ENCODE measurements around the gene SAMD1.

Gene SAMD1

DNA sequence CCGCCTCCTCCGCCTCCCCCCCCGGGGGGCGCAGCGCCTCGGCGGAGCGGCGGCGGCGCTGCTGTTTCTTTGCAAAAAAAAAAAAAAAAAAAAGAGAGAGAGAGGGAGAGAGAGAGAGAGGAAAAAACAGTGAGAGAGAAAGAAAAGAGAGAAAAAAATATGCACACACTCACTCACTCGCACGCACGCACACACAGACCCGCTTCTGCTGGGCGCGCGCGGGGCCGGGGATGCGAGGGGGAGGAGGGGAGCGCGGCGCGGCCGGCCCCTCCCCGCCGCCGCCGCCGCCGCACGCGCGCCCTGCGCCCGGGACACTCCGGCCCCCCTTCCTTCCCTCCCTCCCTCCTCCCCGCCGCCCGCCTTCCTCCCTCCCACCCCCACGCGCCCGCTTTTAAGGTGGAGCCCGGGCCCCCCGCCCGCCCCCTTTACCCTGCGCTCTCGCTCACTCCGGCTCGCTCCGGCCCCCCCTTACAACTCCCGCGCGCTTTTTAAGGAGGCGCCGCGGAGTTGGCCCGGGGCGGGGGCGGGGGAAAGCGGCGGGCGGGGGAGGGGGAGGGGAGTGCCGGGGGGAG is at the start of gene SAMD1:
SAMD1 (minus strand) TSS at position 243 of the 572 bp plus-strand sequence.
- DNase-seq: no peak

DNA sequence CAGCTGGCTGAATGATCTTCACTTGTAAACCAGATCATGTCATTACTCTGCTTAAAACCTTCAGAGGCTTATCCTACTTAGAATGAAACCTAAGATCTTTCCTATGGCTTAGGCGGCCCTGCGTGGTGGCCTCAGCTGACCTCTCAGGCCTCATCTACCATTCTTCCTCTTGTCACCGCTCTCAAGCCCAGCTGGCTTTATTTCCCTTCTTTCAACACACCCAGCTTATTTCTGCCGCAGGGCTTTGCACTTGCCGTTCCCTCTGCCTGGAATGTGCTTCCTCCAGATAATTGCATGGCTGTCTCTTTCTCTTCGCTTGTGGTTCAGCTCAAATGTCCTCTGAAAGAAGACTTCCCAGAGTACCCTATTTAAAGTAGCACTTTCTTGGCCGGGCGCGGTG is 49.4 kb upstream of the SAMD1 start:
- DNase-seq: no peak

DNA sequence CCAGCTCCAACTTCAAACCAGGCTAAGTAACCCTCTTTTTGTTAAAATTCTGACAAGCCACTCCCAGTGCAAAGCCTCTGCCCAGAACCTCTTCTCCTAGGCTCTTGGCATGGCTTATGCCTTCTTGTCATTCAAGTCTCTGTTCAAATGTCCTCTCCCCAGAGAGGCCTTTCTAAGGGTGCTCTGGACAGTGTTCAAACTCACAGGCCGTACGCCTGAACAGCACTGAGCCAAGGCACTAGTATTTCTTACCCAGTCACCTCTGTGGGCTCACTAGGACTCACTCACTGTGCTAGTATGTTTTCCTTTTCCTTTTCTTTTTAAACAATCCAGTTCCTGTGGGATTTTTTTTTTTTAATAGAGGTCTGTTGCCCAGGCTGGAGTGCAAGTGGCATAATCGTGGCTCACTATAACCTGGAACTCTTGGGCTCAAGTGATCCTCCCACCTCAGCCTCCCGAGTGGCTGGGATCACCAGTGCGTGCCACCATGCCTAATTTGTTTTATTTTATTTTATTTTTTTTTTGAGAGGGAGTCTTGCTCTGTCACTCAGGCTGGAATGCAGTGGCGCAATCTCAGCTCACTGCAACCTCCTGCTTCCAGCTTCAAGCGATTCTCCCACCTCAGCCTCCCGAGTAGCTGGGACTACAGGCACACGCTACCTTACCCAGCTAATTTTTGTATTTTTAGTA is 48.2 kb upstream of the SAMD1 start:
- DNase-seq: no peak

DNA sequence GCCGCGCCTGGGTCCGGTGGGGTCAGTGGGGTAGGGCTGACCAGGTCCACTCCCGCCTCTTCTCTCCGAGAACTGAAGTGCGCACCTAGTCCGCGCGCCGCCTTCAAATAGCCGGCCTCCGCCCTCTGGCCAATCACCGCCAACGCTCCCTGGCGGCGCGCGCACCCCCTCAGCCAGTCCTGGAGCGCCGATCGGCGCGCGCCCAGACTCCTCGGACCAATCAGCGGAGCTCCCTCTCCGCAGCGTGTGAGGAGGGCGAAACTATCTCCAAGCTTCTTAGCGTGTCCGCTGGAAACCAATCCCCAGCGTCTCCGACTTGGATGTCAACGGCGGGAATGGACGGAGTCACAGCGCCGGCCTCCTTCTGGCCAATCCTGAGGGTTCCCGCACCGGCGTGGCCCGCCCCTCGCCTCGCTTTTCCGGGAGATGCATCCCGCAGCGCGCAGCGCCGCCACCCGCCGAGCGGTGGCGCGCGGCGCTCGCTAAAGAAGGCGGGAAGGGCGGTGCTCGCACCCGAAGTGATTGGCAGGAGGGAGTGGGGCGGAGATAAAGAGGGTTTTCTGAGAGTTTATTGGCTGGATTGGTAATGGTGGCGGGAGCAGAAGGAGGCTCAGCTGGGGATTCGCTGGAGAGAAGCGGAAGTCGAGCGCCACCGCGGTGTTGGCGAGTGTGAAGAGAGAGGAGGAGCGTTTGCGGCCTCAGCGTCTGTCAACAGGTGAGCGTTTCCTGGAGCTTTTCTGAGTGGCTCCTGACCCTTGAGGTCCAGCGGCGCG is 46.1 kb upstream of the SAMD1 start, which contains the start of gene ASF1B:
ASF1B (minus strand) TSS at position 81 of the 773 bp plus-strand sequence. CDS start 133 bp downstream, outside the sequence.
- DNase-seq: peak; percentile 99

DNA sequence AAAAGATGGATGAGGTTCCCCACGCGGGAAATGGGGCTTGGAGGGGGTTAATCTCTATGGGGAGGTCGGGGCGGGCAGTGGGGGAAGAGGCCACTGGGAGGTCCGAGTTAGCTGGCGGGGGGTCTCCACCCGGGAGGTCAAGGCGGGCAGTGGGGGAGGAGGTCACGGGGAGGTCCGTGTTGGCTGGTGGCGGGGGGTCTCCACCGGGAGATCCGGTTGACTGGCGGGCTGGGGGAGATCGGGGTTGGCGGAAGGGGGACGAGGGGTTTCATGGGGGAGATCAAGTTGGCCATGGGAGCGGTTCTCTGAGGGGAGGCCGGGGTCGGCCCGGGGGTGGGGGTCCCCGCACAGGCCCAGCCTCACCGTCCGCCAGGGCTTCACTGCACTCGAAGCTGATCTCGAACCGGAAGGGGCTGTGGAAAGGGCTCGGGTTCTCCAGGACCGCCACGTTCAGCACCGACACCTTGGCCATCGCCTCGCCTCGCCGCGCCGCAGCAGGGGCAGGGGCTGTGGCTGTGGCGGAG is 45.5 kb upstream of the SAMD1 start:
- no peak for DNase-seq

DNA sequence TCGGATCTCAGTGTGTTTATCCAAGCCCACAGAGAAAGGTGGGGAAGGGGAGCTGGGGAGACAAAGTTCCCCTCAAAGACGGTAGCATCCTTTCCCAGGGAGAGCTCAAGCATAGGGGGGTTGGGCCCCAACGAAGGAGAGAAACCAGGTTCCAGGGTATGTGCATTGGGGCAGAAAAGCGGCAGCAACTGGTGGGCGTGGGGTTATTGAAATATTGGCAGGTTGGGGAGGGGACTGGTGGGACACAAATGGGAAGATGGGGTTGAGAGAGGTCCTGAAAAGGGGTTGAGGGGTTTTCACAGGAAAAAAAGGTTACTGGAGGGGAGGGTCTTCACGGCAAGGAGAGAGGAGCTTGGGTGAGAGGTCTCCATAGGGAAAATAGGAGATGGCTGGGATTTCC is 44.8 kb upstream of the SAMD1 start:
- DNase-seq: no peak

DNA sequence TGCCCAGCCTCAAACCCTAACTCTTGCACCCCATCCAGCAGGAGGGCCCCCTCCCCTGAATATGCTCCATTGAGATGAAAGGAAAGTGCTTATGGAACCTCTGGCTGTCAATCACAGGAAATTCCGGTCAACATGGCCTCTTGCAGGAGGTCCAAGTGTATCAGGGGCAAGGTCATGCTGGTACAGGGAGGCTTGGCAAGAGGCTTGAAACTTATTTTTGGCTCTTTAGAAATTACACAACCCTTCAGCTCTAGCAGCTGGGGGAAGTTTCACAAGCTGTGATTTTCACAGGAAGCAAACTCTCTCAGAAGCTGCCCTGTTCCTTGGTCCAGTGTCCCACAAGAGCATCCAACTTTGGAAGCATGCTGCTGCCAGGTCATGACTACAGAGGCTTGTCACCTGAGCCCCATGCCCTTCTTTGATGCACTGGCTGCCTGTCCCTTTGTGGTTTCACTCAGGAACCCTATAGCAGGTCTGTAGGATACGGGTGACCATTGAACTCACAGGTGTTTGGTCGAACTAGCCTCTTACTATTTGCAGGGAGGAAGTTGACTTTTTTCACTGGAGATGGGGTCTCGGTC is 37.5 kb upstream of the SAMD1 start:
- DNase-seq: no peak

DNA sequence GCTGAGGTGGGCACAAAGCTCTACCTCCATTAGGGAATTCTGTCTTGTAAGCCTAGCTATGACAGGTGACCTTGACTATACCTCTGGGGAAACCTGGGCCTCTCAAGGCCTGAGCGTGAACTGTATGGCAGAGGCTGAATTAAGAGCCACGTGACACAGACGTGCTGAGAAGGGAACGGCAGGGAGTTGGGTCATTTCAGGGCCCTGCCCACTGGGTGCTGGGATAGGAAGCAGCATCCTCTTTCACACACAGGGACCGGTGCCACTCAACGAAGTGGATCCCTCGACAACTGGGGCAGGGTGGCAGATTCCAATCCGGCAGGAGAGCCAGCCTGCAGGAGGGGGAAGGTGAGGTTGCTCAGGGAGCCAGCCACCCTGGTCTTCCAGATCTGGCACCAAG is 36.6 kb upstream of the SAMD1 start:
- no peak for DNase-seq

DNA sequence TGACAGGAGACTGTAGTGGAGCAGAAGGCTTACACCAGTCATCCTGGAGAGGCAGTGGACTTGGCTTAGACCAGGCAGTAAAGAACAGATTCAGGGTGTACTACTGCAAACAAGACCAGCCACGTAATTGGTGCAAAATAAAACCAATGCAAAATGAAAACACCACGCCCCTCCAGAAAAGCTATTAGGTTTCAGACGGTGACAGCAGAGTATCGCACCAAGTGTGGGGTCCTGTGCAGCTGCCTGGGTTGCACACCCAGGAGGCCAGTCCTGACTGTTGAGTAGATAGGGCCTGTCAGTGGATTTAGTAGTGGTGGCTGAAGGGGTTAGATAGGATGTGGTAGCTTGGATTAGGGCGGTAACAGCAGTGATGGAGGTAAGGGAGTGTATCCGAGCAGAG is 32.4 kb upstream of the SAMD1 start:
- no peak for DNase-seq

DNA sequence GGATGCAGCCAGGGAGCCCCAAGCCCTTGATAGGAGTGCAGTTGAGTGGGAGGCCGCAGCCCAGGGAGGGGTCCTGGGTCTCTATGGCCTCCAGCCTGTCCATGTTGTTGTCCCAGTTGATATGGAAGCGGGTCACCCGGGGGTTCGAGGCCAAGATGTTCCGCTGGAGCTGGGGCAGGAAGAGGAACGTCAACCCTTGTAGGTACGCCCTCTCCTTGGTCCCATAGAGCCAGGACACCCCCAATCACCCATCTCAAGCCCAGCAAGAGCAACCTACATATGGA is 29.9 kb upstream of the SAMD1 start:
- no peak for DNase-seq

DNA sequence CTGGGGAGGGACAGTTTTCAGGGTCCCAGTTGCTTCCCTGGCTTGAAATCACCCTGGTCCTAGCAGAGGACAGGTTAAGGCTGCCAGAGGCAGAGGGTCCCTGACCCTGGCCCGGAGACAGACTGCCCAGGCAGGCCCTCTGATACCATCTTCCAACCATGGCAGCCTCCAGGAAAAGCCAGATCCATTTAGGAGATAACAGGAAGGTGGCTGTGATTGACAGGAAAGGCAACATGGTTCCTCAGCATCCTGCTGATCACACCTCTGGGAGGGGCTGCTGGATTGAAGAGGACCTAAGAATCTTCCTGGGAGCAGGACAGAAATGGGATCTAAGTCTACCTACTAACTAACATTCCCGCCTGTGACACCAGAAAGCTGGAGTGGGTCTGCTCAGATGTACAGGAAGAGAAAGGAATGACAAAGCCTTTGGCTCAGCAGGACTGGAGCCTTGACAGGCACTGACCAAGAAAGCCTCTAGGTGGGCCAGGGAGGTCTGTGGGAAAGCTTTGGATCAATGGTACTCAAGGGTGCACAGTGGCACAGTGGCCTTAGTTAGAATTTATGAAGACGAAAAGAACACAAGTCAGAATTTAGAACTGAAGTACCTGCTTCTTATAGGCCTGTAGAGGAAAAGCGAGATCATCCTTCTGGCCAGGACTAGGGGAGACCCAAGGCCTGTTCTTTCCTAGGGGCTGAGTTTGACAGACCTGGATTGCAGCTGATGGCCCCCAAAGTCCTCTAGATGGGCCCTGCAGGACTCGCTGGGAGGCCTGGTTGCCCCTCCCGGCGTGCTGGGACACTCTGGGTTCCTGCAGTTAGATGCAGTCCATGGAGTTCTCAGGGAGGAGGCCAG is 29.3 kb upstream of the SAMD1 start:
- DNase-seq: no peak

DNA sequence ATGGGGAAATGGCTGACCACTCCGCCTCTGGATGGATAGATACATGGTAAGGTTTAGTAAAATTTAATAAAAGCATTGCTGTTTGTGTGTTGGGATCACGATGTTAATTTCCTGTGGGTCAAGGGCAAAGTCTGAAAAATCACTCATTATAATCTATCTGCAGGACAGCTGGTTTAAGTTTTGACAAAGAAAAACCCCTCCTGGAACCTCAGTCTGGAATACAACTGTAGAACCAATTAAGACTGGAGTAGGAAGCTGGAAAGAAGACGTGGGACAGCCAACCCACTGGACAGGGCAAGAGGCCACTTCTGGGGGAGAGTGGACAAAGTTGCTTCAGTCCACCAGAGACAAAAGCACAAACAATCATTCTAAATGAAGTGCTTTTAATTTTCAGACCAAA is 28.6 kb upstream of the SAMD1 start:
- DNase-seq: no peak

DNA sequence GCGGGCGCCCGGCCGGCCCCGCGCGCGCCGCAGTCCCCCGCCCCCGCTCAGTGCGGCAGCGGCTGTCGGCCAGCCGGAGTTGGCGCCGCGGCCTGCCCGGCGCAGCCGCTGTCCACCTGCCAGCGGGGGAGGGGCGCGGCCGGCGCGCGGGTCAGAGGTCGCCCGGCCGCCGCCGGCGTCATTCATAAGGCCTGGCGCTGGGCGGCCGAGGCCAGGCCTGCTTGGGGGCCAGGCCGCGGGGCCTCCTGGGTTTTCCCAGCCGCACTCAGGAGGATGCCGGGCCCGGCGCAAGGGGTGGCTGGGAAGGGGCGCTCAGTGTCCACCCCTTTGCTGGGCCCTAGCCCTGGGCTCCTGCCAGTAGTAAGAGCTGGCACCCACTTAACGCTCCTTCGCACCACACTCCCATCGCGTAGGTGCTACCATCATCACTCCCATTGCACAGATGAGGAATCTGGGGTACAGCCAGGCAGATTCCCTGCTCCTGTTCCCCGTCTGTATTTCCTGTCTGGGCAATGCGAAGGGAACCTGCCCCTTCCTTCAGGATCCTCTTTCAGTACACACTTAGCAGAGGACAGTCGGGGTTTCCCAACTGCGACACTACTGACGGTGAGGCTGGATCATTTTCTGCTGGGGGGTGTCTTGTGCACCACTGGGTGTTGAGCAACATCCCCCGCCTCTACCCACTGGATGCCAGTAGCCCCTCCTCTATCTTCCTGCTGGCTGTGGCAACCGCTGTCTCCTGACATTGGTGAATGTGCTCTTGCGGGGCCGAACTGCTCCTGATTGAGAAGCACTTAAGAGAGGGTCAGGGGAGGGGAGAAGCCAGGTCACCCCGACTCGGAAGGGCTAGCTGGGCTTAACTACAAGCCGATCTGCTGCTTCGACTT is 27.9 kb upstream of the SAMD1 start:
- no peak for DNase-seq

DNA sequence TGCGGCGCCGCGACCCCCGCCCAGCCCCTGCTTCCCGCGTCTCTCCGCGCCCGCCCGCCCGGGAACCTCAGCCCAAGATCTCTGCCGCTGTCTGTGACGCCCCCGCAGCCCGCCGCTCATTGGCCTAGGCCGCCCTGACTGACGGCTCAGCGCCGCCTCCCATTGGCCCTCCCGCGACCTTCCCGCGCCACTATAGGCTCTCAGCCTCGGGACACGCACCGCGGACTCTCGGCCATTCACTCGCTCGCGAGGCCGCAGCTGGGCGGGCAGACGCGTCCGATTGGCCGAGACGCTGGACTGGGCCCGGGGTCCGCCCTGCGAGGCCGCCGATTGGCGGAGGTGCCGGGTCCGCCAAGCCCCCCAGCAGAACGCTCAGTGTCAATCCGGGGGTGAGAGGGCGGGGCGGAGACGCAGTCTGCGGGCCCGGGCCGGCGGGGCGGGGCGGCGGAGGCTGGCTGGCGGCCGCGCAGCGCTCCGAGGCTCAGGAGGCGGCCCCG is 27.2 kb upstream of the SAMD1 start, which contains the start of gene PRKACA:
PRKACA (minus strand) TSS at position 95 of the 497 bp plus-strand sequence. CDS start 215 bp downstream, outside the sequence.
- peak; percentile 90 for DNase-seq

DNA sequence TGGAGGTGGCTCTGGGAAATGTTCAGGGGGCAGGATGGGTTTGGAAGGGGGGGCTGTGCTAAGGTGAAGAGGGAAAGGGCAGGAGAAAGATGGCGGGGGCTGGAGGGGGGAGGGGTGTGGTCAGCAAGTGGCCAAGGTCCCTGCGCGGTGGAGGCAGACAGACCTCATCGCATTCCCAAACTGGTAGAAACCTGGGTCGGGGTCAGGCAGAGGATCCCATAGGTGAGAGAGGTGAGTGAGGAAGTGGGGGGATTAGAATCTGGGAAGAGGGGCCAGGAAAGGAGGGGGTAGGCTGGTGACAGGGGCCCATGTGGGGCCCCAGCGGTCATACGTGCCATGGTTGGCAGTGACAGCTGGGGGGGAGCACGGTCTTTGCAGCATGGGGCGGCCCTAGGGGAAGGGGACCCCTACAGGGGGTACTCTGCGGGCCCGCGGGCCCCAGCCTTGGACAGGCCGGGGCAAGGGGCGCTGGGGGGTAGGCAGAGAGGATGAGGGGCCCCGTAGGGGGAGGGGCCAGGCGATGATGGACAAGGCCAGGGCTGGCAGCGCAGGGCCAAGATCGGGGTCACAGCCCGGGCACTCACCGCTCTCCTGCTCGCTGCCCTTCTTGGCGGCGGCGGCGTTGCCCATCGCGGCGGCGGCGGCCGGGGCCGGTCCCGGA is 26.5 kb upstream of the SAMD1 start:
- no peak for DNase-seq

DNA sequence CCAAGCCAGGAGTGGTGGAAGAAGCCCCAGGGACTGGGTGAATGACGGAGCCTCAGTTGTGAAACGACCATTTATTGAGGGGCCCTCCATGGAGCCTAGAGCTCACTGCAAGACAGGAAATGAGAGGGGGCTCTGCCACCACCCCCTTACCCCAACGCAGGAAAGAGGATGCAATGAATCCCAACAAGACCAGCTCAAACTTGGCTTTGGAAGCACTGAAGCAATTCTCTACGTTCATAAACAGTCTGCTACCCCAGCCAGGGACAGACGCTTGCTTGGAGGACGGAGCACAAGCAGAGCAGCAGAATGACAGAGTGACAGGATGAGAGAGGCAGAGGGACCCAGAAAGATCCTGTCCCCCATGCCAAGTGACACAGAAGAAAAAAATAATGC is 26.0 kb upstream of the SAMD1 start:
- no peak for DNase-seq

DNA sequence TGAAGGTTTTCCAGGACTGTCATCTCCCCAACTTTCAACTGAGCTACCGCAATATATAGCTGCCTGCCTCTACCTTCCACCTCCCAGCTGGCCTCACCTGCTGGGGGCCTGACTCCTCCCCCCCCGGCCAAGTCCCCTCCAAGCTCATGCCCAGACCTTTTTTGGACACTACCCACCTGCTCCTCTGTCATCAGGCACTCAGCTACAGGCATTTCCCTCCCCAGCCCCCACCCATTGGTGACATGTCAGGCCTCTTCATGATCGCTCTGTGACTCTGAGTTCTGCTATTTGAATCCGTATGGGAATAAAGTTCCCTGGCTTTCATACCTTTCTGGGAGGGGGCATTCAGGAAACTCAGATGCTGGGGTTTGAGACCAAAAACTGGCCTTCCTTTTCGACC is 25.2 kb upstream of the SAMD1 start:
- DNase-seq: no peak

DNA sequence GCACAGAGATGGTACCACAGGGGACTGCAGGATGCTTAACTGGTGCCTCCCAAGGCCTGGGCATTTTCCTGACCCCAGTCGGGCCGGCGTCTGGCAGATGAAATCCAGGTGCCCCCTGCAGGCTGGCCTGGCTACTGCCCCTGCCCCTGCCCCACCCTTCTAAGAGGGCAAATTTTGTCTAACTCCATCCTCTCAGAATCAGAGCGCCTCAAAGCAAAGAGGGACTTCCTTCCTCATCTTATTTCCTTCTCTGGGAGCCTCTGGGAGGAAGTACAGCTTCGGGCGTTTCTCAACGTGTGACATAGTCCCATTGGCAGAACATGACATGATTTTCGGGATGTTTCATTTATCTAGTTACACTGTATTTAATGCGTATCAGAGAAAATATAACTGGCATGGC is 24.3 kb upstream of the SAMD1 start:
- no peak for DNase-seq

DNA sequence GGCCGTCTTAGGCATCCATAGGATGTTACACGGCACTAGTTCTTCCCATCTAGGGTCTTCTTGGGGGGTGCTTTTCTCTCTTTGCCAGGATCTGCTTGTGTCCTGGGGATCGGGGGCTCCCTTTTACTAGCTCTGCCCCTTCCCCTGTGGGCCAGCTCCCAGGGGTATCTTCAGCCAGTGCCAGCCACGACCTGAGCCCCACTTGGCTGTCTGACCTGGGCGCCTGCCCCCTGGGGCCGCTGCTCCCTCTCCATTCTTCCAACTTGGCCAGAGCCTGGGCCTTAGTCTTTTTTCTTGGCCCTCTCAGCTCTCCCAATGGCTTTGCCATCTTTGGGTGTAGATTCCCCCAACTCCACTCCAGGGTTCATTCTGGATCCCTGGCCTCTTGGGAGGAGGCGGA is 23.9 kb upstream of the SAMD1 start:
- no peak for DNase-seq

DNA sequence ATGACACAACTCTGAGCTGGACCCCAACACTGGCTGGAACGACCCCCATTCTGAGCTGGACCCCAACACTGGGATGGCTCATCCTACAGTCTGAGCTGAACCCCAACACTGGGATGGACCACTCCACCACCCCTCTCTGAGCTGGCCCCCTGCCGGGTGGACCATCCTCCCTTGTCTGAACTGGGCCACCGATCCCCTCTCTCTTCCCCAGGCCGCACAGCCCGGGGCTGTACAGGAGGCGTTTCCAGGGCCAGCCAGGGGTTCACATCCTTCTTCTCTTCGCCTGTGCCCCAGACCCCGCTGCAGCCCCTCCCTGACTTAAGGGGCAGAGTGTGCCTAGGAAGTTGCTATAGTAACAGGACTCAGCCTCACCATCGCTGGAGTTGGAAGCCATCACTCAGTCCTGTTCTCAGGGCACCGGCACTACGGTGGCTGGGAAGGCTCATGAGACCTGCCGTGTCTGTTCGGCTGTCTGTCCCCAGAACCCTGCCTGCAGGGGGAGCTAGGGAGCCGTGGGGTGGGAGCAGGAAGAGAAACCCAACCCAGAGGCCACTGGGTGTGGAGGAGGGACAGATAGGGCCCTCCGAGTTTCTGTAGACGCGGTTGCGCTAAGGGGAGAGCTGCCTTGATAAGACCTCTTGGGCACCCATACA is 23.3 kb upstream of the SAMD1 start:
- no peak for DNase-seq
